Prostate gland (tissue), 2 donors: ENCODE results near the gene FYCO1.

Source experiments
- CTCF ChIP-seq, 4 experiments: fragments of 200-600 bp in 2 of 4; fragments of 450-650 bp in 2 of 4; sonication (generic) in 2 of 4; IDR thresholded peaks; 1 replicate in 3 of 4; 2 replicates in 1 of 4; pipeline ENCODE4 v1.5.1; 2016 to 2019; ENCODE audit warnings: antibody characterized with exemption in 4 of 4, mild to moderate bottlenecking in 2 of 4, moderate library complexity in 2 of 4
- POLR2A ChIP-seq: fragments of 450-650 bp; IDR thresholded peaks from one replicate; pipeline ENCODE4 v1.6.1; 2016; ENCODE audit warnings: antibody characterized with exemption, mild to moderate bottlenecking
- POLR2AphosphoS5 ChIP-seq: sonication (generic); formaldehyde crosslinking; IDR thresholded peaks from one replicate; pipeline ENCODE4 v1.6.1; 2017; ENCODE audit warnings: antibody characterized with exemption

GRCh38 chr3:46022909-46023785, 27.5 kb upstream of the FYCO1 start:
- TF ChIP-seq CTCF (IDR thresholded peaks at IDR 0.05): no peak
- TF ChIP-seq POLR2A: no peak
- no peak for TF ChIP-seq POLR2AphosphoS5
